DND-41 (cell line): ENCODE results near the gene TOX2.

Experiments used
- ATAC-seq: fragments of 200-7000 bp; cut with Tn5 transposase; 3 replicates; pipeline ENCODE4 v1.9.1; 2021; ENCODE audit warnings: low read depth; ENCODE audit not compliant: insufficient read depth
- DNase-seq: peaks from one replicate; pipeline ENCODE4 v3.0.0-alpha.2; 2020
- H2AFZ ChIP-seq: 2 replicates; pipeline ENCODE4 v1.6.0; 2012; ENCODE audit warnings: low read depth, low read length
- H3K27ac ChIP-seq: 2 replicates; pipeline ENCODE4 v1.5.1; 2012; ENCODE audit warnings: low read length, inconsistent platforms
- H3K27me3 ChIP-seq: fragments of 200-600 bp; sonication (generic); 2 replicates; pipeline ENCODE4 v1.6.0; 2012; ENCODE audit warnings: low read length, mild to moderate bottlenecking, inconsistent platforms; ENCODE audit not compliant: insufficient read depth, poor library complexity
- H3K36me3 ChIP-seq: 2 replicates; pipeline ENCODE4 v1.5.1; 2012; ENCODE audit warnings: low read length, inconsistent platforms; ENCODE audit not compliant: insufficient read depth
- H3K4me1 ChIP-seq: 2 replicates; pipeline ENCODE4 v1.5.1; 2012; ENCODE audit warnings: mild to moderate bottlenecking, low read length; ENCODE audit not compliant: insufficient read depth
- H3K4me2 ChIP-seq: 2 replicates; pipeline ENCODE4 v1.6.0; 2012; ENCODE audit warnings: mild to moderate bottlenecking, moderate library complexity, low read length, inconsistent platforms; ENCODE audit not compliant: insufficient read depth
- H3K4me3 ChIP-seq, 2 experiments: fragments of 200-600 bp in 1 of 2; shearing (Covaris generic) in 1 of 2; 2 replicates each; pipeline ENCODE4 v1.5.1; 2012 to 2016; ENCODE audit warnings: inconsistent platforms in 2 of 2, low read length in 2 of 2, mild to moderate bottlenecking in 2 of 2, low read depth in 1 of 2, moderate library complexity in 1 of 2
- H3K79me2 ChIP-seq: 2 replicates; pipeline ENCODE4 v1.6.0; 2012; ENCODE audit warnings: low read length, inconsistent platforms; ENCODE audit not compliant: insufficient read depth
- H3K9ac ChIP-seq: 2 replicates; pipeline ENCODE4 v1.6.0; 2012; ENCODE audit warnings: low read depth, mild to moderate bottlenecking, inconsistent platforms, low read length, moderate library complexity
- H3K9me3 ChIP-seq: 2 replicates; pipeline ENCODE4 v1.5.1; 2012; ENCODE audit warnings: low read length, moderate library complexity, mild to moderate bottlenecking, inconsistent platforms; ENCODE audit not compliant: insufficient read depth, severe bottlenecking
- H4K20me1 ChIP-seq: 2 replicates; pipeline ENCODE4 v1.6.0; 2012; ENCODE audit warnings: low read length; ENCODE audit not compliant: insufficient read depth
- CTCF ChIP-seq: IDR thresholded peaks from 2 replicates; pipeline ENCODE4 v1.5.1; 2012; ENCODE audit warnings: borderline replicate concordance, low read length, moderate library complexity, mild to moderate bottlenecking; ENCODE audit not compliant: poor library complexity, severe bottlenecking; ENCODE audit errors: extremely low read depth
- EZH2 ChIP-seq: IDR thresholded peaks from 3 replicates; pipeline ENCODE4 v1.6.1; 2012; ENCODE audit warnings: borderline replicate concordance, low read depth, mild to moderate bottlenecking, moderate library complexity, low read length, inconsistent platforms; ENCODE audit not compliant: severe bottlenecking

TOX2 gene

GRCh38 chr20:44074252-44075151, 159.8 kb downstream of the TOX2 start:
- no peak overlapping the region for H2AFZ ChIP-seq
- no peak for ATAC-seq

GRCh38 chr20:44075191-44075949, 160.7 kb downstream of the TOX2 start:
- H3K4me2 ChIP-seq, result no peak overlapping the region
- H3K79me2 ChIP-seq, result no peaks in the 10 kb centered on the region
- H3K9ac ChIP-seq, result no peak overlapping the region
- no peaks in the 10 kb centered on the region for H3K36me3 ChIP-seq
- no peak overlapping the region for H2AFZ ChIP-seq
- no peaks in the 10 kb centered on the region for H3K27me3 ChIP-seq
- DNase-seq (no peak), ATAC-seq (no peak)
- no peaks in the 10 kb centered on the region for H3K9me3 ChIP-seq
- peaks cover 14% of the 10 kb centered on the region for H4K20me1 ChIP-seq
- H3K4me3 ChIP-seq, result no peak overlapping the region
- no peak overlapping the region for H3K27ac ChIP-seq
- TF ChIP-seq CTCF, result no peak
- TF ChIP-seq EZH2, result no peak
- peaks cover 14% of the 10 kb centered on the region for H3K4me1 ChIP-seq

More at GRCh38 chr20:44074252-44075151, 159.8 kb downstream of the TOX2 start:
- no peaks in the 10 kb centered on the region for H3K9me3 ChIP-seq
- peaks cover 22% of the 10 kb centered on the region for H3K4me1 ChIP-seq
- H3K79me2 ChIP-seq, result no peaks in the 10 kb centered on the region
- H3K27me3 ChIP-seq, result peaks cover 3% of the 10 kb centered on the region
- no peak overlapping the region for H3K27ac ChIP-seq
- H3K4me2 ChIP-seq, result no peak overlapping the region
- TF ChIP-seq EZH2, result no peak
- TF ChIP-seq CTCF, result no peak
- no peaks in the 10 kb centered on the region for H3K36me3 ChIP-seq
- H3K4me3 ChIP-seq, result no peak overlapping the region
- H4K20me1 ChIP-seq, result peaks cover 20% of the 10 kb centered on the region
- H3K9ac ChIP-seq, result no peak overlapping the region
- no peak for DNase-seq

DNA sequence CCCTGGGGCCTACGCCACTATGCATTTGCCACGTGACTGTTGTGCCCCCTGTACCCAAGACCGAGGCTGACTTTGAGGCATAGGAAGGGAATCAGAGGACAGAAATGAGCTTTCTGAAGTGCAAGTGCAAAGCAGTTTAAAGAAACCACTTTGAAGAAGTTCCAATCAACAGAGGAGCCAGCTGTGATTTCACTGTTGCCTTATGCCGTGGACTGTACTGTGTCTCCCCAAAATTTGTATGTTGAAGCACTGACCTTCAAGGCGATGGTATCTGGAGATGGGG, 161.2 kb downstream of the TOX2 start:
- no peak overlapping the region for H3K27ac ChIP-seq
- DNase-seq (no peak), ATAC-seq (no peak)
- no peaks in the 10 kb centered on the region for H3K9me3 ChIP-seq
- H3K4me1 ChIP-seq, result peaks cover 8% of the 10 kb centered on the region
- no peaks in the 10 kb centered on the region for H3K79me2 ChIP-seq
- H4K20me1 ChIP-seq, result peaks cover 11% of the 10 kb centered on the region
- no peak overlapping the region for H3K4me2 ChIP-seq
- no peak overlapping the region for H3K4me3 ChIP-seq
- no peaks in the 10 kb centered on the region for H3K36me3 ChIP-seq
- no peaks in the 10 kb centered on the region for H3K27me3 ChIP-seq
- no peak overlapping the region for H3K9ac ChIP-seq
- H2AFZ ChIP-seq, result no peak overlapping the region
- no peak for TF ChIP-seq EZH2
- no peak for TF ChIP-seq CTCF
